GM12865 (cell line): ENCODE results near the gene ADPRS.

ENCODE experiments used
- DNase-seq: peaks from one replicate; pipeline ENCODE4 v3.0.0; 2010; ENCODE audit warnings: low read depth
- H3K4me3 ChIP-seq: 2 replicates; pipeline ENCODE4 v1.5.1; 2011; ENCODE audit warnings: mild to moderate bottlenecking, low read depth, low read length, control low read depth
- TF ChIP-seq, protein P1 (sequence below): IDR thresholded peaks from 2 replicates; pipeline ENCODE4 v1.5.1; 2011; ENCODE audit warnings: low read length, control low read depth, low read depth, inconsistent platforms; ENCODE audit not compliant: insufficient read depth; ENCODE audit errors: missing control alignments

The ADPRS gene

DNA sequence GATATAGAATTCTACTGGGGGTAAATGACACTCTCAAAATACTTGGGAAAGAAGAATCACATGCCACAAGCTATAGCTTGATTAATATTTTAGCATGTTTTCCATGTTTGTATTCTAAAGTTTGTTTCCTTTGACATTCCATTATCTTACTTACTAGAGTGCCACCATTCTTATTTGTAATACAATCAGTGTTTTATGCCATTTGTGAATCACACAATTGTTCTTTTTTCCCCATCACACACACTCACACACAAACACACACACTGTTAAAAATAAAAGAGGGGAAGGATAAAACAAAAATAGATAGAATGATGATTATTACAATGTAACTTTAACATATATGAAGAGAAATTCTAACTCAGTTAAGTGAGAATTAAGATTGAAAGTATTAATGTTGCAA, 20.8 kb upstream of the ADPRS start:
- DNase-seq = no peak
- H3K4me3 ChIP-seq = no peak overlapping the region
- TF ChIP-seq, protein P1, sequence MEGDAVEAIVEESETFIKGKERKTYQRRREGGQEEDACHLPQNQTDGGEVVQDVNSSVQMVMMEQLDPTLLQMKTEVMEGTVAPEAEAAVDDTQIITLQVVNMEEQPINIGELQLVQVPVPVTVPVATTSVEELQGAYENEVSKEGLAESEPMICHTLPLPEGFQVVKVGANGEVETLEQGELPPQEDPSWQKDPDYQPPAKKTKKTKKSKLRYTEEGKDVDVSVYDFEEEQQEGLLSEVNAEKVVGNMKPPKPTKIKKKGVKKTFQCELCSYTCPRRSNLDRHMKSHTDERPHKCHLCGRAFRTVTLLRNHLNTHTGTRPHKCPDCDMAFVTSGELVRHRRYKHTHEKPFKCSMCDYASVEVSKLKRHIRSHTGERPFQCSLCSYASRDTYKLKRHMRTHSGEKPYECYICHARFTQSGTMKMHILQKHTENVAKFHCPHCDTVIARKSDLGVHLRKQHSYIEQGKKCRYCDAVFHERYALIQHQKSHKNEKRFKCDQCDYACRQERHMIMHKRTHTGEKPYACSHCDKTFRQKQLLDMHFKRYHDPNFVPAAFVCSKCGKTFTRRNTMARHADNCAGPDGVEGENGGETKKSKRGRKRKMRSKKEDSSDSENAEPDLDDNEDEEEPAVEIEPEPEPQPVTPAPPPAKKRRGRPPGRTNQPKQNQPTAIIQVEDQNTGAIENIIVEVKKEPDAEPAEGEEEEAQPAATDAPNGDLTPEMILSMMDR = no peak

DNA sequence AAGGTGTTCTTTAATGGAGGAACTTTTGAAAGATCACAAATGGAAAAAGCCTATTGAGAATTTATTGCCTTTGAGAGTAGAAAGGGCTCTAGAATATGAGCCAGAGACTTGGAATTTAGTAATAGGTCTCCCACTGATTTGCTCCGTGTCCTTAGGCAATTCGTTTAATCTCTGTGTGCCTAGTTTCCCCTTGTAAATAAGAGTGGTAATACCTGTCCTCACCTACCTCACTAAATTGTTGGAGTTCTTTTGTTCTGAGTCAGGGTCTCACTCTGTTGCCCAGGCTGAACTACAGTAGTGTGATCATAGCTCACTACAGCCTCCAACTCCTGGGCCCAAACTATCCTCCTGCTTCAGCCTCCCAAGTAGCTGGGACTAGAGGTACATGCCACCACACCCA, 19.8 kb upstream of the ADPRS start:
- no peak overlapping the region for H3K4me3 ChIP-seq
- TF ChIP-seq, protein P1 = no peak
- DNase-seq = no peak

DNA sequence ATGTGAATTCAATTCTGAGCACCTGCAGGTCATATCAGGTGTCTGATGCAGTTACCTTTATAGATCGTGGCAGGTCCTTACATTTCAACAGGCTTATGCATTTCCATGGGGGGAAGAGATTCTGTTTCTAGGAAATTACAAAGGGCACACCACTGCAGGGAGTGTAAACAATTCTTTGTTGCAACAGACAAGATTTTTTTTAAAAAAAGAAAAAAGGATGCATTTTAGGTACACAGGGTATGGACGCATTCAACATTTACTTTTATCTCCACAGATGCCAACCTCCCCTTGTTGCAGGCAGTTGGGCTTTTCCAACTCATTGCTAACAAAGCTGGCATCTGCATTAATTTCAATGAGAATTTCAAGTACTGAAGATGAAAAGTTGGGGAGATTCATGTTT, 18.3 kb upstream of the ADPRS start:
- TF ChIP-seq, protein P1 = no peak

DNA sequence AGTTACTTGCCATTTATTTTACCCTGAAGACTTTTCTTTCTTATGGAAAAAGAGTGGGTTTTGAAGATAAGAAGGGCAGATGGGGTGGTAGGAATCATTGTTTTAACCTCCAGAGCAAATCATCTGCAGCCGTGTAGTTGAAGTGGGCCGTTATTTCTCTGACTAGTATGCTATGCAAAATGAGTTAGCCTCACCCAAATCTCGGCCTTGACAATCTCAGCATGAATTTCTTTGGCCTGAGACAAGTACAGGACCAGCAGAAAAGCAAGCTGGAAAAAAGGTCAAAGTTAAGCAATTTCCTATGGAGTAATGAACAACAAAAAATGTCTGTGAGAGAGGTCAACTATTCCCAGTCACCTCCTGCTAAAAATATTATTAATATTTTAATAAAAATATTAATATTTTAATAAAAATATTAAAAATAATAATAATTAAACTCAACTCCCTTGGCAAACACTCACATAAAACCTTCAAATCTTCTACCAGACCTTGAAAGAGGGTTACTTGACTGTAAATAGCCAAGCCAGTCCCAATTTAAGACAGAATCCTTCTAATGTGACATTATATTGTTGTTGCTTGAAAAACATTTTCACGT, 11.6 kb upstream of the ADPRS start:
- H3K4me3 ChIP-seq = no peak overlapping the region
- no peak for DNase-seq
- TF ChIP-seq, protein P1 = no peak

More for the DNA sequence above, 18.3 kb upstream of the ADPRS start:
- H3K4me3 ChIP-seq = no peak overlapping the region
- DNase-seq = no peak

DNA sequence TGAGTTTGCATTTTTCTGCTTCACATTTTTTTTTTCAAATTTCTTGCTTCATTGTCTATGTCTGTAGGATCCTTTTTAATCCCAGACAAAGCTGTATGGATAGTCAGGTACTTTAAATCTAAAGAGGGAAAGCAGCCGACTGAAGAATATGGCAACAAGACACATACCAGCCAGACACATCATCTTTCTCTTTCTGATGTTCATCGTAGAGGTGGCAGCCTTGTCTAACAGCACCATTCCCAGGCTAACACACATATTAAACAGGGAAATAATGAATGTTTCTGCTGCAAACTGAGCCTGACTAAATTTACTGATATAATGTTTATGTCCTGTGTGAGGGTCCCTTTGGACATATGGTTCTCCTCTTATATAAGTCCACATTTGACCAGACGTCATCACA, 8.5 kb upstream of the ADPRS start:
- DNase-seq = no peak
- H3K4me3 ChIP-seq = no peak overlapping the region
- TF ChIP-seq, protein P1 = no peak

DNA sequence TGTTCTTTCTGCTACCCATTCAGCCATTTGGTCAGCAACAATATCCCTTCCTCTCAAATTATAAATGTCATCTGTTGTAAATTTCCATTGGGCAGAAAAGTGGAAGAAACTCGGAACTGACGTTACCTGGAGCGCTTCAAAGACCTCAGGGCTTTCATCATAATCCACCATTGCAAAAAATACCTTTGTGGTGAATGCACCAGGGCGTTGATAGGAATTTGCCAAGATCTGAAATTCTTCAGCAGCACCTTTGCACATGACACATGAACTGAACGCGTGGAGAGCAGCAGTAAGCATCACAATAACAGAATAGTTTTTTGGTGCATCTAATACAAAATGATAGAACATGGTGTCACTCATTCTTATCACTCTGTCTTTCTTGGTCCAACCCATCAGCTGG, 7.9 kb upstream of the ADPRS start:
- H3K4me3 ChIP-seq = no peak overlapping the region
- no peak for DNase-seq
- TF ChIP-seq, protein P1 = no peak

DNA sequence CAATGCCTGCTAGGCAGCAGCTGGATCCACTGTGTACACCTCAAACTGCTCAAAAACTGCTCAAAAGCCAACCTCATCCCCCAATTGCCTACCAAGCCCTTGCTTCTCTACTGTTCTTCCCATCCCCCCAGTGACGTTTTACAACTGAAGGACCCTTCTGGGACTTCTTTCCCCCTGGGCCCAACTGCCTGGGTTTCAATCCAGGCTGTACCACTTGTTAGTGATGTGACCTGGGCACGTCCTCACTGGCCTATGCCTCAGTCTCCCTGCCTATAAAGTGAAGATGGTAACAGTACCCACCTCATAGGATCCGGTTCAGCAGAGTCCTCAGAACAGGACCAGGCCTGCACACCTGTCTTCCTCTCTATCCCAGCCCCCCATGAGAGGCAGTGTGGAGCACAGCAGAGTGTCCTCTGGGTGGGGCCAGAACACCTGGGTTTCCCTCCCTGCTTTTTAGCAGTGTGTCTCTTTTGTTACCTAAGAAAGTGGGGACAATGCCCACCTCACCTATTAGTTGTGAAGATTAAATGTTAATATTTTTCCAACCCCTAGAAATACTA, 6.7 kb upstream of the ADPRS start:
- no peak overlapping the region for H3K4me3 ChIP-seq
- TF ChIP-seq, protein P1 = no peak
- DNase-seq = no peak
